Lower leg skin (tissue), 4 donors: ENCODE data around the gene FAF2. TPM values are rescaled to one million over a fixed set of nuclear protein-coding genes. Genes with fewer than 3 reads are reported as not detected.

Source experiments
- DNase-seq, 2 donors: peaks; one replicate each; pipeline ENCODE4 v3.0.0-alpha.2; 2019; ENCODE audit warnings: low spot score in 2 of 2
- H3K4me3 ChIP-seq: fragments of 200-600 bp; sonication (generic); 2 replicates; pipeline ENCODE4 v1.5.1; 2017; ENCODE audit warnings: mild to moderate bottlenecking, low read depth; ENCODE audit not compliant: poor library complexity, severe bottlenecking
- POLR2A ChIP-seq, 2 donors: fragments of 450-650 bp; IDR thresholded peaks; one replicate each; pipeline ENCODE4 v1.6.1; 2016 to 2017; ENCODE audit warnings: antibody characterized with exemption in 2 of 2, mild to moderate bottlenecking in 1 of 2, moderate library complexity in 1 of 2
- WGBS, 2 donors: methylation state at CpG; one replicate each; pipeline ENCODE4 v1.1.5; 2018; 5-methylcytosine and 5-hydroxymethylcytosine counted together
- intact Hi-C: fragments of 100-400 bp; cut with DNase I; formaldehyde crosslinking; loops from one replicate; pipeline ENCODE4 v1.15.0; 2023; ENCODE audit warnings: low total_unique reads
- total RNA-seq, 4 donors: library from RNA; depleted of rRNA; stranded (reverse); fragments of >200 nt; gene quantifications; one replicate each; pipeline ENCODE4 v1.1.0, GENCODE V29; 2016
- TF ChIP-seq, protein P1 (sequence below), 3 donors: fragments of 450-650 bp; IDR thresholded peaks; one replicate each; pipeline ENCODE4 v1.5.1; 2016; ENCODE audit warnings: antibody characterized with exemption in 3 of 3, mild to moderate bottlenecking in 3 of 3, moderate library complexity in 2 of 3

FAF2 gene
- total RNA-seq, 4 donors from 2014 or later = 32.6 to 35.8 (median 33.7) TPM

DNA sequence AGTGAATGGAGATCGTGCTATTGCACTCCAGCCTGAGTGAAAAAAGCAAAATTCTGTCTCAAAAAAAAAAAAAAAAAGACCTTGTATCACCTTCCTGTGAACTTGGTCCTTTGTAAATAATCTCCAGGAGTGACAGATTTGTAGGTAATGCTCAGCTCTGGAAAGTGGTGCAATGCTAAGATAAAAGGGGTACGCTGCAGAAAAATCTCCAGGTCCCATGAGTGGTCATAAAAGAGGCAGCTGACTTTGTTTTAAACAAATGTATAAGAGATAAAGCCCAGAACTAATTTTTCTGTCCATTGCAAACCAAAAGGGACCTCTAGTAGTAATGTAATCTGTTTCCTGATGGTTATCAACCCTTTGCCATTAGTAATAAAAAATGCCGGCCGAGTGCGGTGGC lies 55.3 kb downstream of the FAF2 start:
- intact Hi-C loops = no loop called here
- H3K4me3 ChIP-seq = no peak overlapping the region
- TF ChIP-seq POLR2A (IDR thresholded peaks at IDR 0.05) = no peak
- TF ChIP-seq, protein P1, sequence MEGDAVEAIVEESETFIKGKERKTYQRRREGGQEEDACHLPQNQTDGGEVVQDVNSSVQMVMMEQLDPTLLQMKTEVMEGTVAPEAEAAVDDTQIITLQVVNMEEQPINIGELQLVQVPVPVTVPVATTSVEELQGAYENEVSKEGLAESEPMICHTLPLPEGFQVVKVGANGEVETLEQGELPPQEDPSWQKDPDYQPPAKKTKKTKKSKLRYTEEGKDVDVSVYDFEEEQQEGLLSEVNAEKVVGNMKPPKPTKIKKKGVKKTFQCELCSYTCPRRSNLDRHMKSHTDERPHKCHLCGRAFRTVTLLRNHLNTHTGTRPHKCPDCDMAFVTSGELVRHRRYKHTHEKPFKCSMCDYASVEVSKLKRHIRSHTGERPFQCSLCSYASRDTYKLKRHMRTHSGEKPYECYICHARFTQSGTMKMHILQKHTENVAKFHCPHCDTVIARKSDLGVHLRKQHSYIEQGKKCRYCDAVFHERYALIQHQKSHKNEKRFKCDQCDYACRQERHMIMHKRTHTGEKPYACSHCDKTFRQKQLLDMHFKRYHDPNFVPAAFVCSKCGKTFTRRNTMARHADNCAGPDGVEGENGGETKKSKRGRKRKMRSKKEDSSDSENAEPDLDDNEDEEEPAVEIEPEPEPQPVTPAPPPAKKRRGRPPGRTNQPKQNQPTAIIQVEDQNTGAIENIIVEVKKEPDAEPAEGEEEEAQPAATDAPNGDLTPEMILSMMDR (IDR thresholded peaks at IDR 0.05) = no peak
- DNase-seq = no peak
- 93 to 94% methylated on average over 5 of the region's 5 CpGs for WGBS, 2 donors

DNA sequence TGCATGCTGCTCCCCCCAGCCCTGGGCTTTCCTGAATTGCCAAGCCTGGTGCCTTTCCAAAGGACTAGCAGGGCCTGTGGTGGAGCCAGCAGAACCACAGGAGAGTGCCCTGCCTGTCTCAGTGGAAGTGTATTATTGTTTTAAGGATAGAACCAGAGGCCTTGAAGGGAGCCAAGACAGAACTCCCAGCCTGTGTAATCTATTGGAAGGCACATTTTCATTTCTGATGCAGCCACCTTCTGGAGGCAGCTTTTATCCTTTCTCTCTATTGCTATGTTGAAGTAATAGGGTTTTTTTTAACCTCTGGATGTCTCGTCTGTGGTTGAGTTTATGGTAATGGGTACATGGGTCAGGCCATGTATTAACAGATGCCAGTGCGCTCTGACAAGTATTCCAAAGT lies 59.7 kb downstream of the FAF2 start:
- DNase-seq = no peak
- H3K4me3 ChIP-seq = no peak overlapping the region
- 87 to 94% methylated on average over 2 of the region's 2 CpGs for WGBS, 2 donors
- TF ChIP-seq POLR2A (IDR thresholded peaks at IDR 0.05) = no peak
- TF ChIP-seq, protein P1 (IDR thresholded peaks at IDR 0.05) = no peak
- intact Hi-C loops = no loop called here

DNA sequence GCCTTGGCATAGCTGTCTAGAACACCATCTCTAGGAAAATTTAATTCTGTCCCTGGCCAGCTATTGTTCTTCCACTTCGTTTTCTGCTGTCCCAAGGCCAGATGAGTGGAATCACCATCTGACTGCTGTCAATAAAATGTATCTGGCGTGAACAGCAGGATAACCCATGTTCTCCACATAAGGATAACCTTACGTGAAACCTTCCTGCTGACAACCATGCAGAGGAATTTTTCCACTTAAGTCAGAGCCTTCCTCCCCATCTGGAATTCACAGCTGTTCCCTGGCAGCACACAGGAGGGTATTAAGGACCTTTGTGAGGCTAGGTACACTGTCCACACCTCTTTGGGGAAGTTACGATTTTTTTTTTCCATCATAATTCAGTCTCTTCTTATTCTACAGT lies 60.4 kb downstream of the FAF2 start:
- intact Hi-C loops = no loop called here
- peak in 1 of 2 donors; percentile 17 for DNase-seq
- 77 to 81% methylated on average over 4 of the region's 4 CpGs for WGBS, 2 donors
- no peak for TF ChIP-seq POLR2A (IDR thresholded peaks at IDR 0.05)
- TF ChIP-seq, protein P1 (IDR thresholded peaks at IDR 0.05) = no peak
- H3K4me3 ChIP-seq = no peak overlapping the region

DNA sequence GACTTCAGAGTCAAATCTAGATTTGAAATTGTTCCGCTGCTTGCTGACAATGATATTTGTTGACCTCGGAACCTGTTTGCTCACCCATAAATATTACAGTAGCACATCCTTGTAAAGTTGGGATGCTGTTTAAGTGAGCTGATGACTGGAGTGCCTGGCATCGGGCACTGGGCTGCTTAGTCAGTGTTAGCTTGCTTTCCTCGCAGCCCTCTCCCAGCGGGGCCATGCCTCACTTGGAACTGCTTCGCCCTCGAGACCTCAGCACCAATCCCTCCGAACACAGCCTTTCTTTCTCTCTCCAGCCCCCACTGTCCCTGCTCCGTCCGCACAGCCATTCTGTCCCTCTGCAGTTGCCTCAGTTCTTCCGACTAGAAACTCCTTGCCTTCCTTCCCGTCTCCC lies 65.6 kb downstream of the FAF2 start:
- H3K4me3 ChIP-seq = no peak overlapping the region
- TF ChIP-seq POLR2A (IDR thresholded peaks at IDR 0.05) = no peak
- TF ChIP-seq, protein P1 (IDR thresholded peaks at IDR 0.05) = no peak
- intact Hi-C loops = no loop called here
- 87 to 89% methylated on average over 12 of the region's 12 CpGs for WGBS, 2 donors
- DNase-seq = peak in 1 of 2 donors; percentile 9

DNA sequence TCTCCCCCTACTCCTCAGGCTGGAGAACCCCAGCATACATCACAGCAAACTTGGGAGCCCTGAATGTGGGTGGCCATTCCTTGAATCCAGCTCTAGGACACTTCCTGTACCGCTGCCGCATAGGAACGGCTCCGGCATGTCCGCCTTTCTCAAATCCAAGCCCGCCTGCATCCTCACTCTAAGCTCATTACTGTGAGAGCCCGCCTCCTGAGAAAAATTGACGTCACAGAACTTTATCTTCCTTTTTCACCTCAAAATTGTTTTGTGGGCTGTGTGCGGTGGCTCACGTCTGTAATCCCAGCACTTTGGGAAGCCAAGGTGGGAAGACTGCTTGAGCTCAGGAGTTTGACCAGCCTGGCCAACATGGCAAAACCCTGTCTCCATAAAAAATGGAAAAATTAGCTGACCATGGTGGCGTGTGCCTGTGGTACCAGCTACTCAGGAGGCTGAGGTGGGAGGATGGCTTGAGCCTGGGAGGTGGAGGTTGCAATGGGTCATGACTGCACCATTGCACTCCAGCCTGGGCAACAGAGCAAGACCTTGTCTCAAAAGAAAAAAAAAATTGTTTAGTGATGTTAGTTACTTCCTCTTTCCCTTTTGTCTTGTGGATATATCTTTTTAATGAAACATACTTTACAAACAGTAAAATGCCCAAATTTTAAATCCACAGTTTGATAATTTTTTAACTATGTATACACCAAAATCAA lies 66.2 kb downstream of the FAF2 start:
- intact Hi-C loops = no loop called here
- H3K4me3 ChIP-seq = no peak overlapping the region
- TF ChIP-seq, protein P1 (IDR thresholded peaks at IDR 0.05) = no peak
- no peak for TF ChIP-seq POLR2A (IDR thresholded peaks at IDR 0.05)
- DNase-seq = peak in 1 of 2 donors; percentile 23
- WGBS, 2 donors = 77 to 79% methylated on average over 11 of the region's 11 CpGs

DNA sequence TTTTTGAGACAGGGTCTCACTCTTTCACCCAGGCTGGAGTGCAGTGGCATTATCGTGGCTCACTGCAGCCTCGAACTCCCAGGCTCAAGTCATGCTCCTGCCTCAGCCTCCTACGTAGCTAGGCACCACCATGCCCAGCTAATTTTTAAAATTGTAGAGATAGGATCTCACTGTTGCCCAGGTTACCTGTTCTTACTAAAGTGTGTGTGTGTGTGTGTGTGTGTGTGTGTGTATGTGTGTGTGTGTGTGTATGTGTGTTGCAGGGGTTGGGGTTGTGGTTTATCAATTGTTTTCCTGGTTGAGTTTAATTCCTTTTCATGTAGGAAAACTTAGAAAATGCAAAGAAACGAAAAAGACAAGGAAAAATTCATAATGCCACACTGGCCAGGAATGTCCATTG lies 67.2 kb downstream of the FAF2 start:
- intact Hi-C loops = no loop called here
- TF ChIP-seq, protein P1 (IDR thresholded peaks at IDR 0.05) = no peak
- TF ChIP-seq POLR2A (IDR thresholded peaks at IDR 0.05) = no peak
- H3K4me3 ChIP-seq = no peak overlapping the region
- 84 to 91% methylated on average over 4 of the region's 4 CpGs for WGBS, 2 donors
- no peak for DNase-seq
